Esophagus squamous epithelium (tissue), 4 donors: ENCODE data around the gene MS4A18.

Experiments
- CTCF ChIP-seq, 6 experiments: fragments of 450-650 bp in 4 of 6; fragments of 200-600 bp in 2 of 6; sonication (generic) in 2 of 6; IDR thresholded peaks; one replicate each; pipeline ENCODE4 v1.5.1; 2016 to 2019; ENCODE audit warnings: antibody characterized with exemption in 6 of 6, mild to moderate bottlenecking in 4 of 6, moderate library complexity in 4 of 6
- POLR2A ChIP-seq, 4 donors: fragments of 450-650 bp; IDR thresholded peaks; one replicate each; pipeline ENCODE4 v1.6.1; 2017; ENCODE audit warnings: antibody characterized with exemption in 4 of 4, mild to moderate bottlenecking in 4 of 4, moderate library complexity in 3 of 4

DNA sequence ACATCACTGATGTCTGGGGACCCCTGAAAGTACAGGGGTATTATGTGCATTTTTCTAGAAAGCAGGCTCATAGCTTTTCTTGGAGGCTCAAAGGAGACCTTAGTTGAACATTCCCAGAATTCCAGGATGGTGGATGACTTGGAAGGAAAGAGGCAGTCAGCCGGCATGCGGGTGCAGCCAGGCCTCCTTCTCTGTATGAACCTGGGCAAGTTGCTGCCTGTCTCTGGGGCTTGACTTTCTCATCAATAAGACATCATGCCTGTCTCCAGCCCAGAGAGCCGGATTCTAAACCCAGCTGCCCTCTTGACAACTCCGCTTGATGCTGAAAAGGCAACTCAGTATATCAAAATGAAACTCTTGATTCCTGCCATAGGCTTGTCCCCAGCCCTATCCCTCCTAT, 44.8 kb downstream of the MS4A18 start:
- TF ChIP-seq CTCF (IDR thresholded peaks at IDR 0.05) (no peak), POLR2A (IDR thresholded peaks at IDR 0.05) (no peak)
